NOMO-1 treated with dmso at 0.1 percent for 144 hours (cell line): Measurements from ENCODE around the gene ARHGEF12.

Experiments used
- DNase-seq: peaks from one replicate; lab custom pipeline; 2025; ENCODE audit not compliant: unreplicated experiment; lab: John Stamatoyannopoulos, UW

Gene ARHGEF12

DNA sequence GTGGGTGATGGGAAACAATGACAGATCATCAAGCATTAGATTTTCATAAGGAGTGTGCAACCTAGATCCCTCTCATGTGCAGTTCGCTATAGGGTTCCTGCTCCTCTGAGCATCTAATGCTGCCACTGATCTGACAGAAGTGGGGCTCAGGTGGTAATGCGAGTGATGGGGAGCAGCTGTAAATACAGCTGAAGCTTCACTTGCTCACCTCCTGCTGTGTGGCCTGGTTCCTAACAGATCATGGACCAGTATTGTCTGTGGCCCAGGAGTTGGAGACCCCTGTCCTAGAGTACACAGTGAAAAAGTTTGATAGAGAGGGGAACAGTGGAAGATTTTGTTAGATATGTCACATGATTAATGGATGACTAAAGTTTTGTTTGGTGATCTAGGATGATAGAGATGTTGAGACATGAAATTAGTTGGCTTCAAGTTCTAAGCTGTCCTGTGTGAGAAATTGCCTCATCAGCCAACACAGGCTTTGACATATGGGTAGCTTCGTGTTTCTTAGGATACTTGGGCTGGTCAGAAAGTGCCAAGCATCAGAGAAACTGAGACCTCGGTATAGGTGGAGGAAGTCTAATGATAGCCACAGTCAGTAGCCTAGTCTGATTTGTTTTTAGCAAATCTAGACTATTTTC is 47.4 kb downstream of the ARHGEF12 start:
- DNase-seq: no peak

GRCh38 chr11:120384476-120384875 is 48.3 kb downstream of the ARHGEF12 start:
- DNase-seq: no peak

DNA sequence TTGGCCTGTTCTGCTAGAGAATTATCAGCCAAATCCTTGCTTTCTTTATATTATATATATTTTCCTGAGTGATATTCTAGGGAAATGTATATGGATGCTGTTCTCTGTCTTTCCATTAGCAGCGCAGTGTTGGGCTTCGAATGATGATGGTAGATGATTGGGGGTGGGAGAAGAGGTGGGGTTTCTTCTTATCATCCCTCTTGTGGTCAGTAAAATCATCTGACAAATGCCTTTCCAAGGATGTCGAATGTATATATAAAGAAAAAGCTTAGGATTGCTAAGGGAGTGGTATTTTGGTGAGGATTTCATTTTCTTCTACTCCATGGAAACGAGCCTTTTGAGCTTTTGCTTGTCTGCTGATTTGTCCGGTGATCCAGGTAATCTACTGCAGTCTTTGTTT is 48.9 kb downstream of the ARHGEF12 start:
- DNase-seq: no peak

- no peak for DNase-seq
Measured at GRCh38 chr11:120385655-120386054, 49.4 kb downstream of the ARHGEF12 start.

GRCh38 chr11:120386318-120386717 is 50.1 kb downstream of the ARHGEF12 start:
- DNase-seq: no peak

DNA sequence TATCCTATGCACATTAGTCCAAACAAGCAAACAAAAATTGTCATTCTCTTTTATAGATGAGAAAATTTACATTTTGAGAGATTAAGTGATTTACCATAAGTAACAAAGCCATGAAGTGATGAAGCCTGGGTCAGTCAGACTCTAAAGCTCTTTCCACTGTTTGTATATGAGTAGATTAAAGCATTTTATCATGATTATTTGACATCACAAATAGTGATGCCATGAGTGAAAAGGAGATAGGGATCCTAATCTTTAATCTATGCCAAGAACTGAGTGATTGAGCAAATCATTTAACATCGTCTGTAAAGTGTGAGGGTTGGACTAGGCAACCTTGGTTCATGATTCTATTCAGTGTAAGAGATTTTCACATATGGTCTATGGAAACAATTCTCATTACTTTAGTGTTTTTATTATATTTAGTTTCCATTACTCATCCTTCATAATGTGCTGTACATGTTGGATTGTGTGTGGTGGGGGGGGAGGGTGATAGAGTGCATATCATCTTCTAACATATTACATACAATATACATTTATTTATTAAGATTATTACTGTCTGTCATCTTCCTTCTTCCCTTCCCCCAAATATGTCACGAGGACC is 50.7 kb downstream of the ARHGEF12 start:
- no peak for DNase-seq

DNA sequence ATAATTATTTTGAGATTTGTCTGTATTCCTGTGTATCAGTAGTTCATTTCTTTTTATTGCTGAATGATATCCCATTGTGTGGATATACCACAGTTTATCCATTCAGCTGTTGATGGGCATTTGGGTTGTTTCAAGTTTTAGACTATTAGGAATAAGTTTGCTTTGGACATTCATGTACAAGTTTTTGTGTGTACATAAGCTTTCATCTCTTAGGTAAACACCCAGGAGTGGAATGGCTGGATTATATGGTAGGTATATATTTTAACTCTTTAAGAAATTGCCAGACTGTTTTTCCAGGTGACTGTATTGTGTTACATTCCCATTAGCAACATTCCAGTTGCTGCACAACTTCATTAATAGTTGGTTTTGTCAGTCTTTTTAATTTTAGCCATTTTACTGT is 52.0 kb downstream of the ARHGEF12 start:
- DNase-seq: no peak

DNA sequence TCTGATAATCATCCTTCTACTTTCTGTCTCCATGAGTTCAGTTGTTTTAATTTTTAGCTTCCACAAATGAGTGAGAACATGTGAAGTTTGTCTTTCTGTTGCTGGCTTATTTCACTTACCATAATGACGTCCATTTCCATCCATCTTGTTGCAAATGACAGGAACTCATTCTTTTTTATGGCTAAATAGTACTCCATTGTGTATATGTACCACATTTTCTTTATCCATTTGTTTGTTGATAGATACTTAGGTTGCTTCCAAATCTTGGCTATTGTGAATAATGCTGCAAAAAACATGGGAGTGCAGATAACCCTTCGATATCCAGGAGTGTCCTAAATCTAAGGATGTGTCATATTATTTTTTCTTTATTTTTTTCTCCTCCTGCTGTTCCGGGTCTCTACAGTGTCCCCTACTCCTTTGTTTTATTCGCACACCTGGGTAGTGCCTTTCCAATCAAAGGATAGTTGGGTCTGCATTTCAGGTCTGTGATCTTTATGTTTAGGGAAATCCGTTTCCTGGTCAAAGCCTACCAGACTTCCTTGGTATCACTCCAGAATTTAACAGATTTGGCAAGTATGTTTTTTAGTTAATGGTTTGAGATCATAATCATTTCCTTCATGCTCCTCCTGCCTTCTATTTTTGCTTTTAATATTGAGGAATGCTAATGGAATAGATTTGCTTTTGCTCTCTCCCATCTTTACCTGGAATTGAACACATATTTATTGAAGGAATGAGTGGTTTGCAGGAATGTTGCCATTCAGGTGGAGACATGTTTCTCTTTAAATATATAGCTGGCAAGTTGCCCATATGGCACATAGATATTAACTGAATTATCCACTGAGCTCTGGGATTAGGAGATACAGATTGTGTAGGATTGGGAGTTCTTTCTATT is 53.7 kb downstream of the ARHGEF12 start:
- no peak for DNase-seq

DNA sequence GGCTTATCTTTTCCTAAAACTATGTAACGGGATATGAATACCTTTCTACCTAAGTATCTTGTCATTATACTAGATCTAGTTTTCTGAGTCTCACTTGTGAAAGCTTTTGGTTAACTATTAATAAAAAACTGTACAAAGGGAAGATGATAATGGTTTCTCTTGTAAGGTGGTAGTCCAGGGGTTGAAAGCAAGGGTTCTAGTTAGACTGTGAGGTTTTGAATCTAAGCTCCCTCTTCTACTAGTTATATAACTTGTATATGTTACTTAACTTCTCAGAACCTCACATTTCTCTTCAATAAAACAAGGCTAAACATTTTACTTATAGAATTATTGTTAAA is 54.3 kb downstream of the ARHGEF12 start:
- no peak for DNase-seq

DNA sequence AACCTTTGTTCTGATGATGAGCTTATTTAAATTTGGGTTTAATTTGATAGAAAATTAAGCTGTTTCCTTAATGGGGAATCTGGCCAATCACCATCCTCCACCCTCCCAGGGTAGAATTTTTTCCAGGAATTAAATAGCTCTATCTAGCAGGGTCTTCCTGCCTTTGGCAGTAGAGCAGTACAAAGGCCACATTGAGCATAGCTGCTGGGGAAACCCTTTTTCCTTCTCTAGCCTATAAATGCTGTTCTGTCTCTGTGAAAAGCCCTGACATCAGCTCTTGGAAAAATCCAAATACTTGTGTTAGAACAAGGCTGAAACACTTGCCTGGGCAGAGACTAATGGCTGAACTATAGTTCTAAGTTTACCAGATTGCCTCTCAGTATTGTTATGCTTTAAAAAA is 55.1 kb downstream of the ARHGEF12 start:
- no peak for DNase-seq

DNA sequence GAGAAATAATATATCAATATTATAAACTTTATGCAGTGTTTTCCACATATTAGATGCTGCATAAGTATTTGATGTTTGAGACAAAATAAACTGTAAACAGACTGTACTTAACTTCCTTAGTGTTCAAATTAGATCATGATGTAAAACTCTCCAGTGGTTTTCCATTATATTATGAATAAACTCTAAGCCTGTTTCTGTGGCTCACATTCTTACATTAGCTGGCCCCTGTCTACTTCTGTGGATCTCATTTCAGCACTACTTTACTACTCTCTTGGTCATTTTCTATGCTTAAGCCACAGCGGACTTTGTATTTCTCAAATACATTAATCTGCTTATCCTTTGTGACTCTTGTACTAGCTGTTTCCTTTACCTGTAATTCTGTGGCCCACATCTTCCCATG is 55.6 kb downstream of the ARHGEF12 start:
- no peak for DNase-seq

- no peak for DNase-seq
Measured at GRCh38 chr11:120392314-120392713, 56.1 kb downstream of the ARHGEF12 start.

DNA sequence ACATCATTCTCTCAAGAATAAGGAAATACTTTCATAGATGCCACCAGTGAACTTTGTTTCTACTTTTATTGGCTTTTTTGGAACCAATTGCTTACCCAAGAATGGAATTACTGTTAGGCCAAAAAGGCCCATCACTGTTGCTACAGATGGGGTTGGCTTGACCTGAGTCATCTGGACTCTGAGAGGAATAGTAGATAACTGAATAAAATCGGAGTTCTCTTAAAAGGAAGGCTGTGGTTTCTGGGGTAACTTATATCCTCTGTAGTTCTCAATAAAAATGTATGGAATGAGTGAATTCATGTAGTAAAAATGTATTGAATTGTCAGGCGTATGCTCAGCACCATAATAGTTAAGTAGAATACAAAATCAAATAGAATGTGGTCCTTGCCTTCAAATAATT is 56.6 kb downstream of the ARHGEF12 start:
- DNase-seq: no peak

DNA sequence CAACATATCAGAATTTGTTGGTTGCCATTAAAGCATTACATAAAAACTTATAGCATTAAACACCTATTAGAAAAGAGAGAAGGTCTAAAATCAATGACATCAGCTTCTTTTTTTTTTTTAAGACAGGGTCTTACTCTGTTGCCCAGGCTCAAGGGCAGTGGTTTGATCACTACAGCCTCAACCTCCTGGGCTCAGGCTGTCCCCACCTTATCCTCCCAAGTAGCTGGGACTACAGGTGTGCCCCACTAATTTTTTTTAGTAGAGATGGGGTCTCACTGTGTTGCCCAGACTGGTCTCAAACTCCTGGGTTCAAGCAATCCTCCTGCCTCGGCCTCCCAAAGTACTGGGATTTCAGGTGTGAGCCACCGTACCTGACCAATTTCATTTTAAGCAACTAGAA is 57.9 kb downstream of the ARHGEF12 start:
- no peak for DNase-seq

- DNase-seq: no peak
Measured at GRCh38 chr11:120395778-120396177, 59.6 kb downstream of the ARHGEF12 start.

- no peak for DNase-seq
Measured at GRCh38 chr11:120398132-120398531, 61.9 kb downstream of the ARHGEF12 start.

DNA sequence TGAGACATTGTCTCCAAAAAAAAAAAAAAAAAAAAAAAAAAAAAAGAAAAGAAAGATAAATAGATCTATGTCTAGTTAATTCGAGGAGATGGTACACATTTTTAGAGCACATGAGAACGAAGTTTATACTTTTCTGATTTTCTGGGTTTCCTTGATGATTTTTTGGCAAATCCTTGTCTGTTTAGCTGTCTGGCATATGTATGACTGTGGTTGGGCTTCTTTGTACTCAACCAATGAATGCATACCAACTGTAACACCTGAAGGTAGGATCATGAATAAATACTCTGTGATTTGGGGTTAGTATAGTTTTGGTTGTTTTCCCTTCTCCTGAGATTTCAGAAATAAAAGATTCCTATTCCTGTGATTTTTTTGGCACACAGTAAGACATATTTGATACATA is 63.1 kb downstream of the ARHGEF12 start:
- DNase-seq: no peak

DNA sequence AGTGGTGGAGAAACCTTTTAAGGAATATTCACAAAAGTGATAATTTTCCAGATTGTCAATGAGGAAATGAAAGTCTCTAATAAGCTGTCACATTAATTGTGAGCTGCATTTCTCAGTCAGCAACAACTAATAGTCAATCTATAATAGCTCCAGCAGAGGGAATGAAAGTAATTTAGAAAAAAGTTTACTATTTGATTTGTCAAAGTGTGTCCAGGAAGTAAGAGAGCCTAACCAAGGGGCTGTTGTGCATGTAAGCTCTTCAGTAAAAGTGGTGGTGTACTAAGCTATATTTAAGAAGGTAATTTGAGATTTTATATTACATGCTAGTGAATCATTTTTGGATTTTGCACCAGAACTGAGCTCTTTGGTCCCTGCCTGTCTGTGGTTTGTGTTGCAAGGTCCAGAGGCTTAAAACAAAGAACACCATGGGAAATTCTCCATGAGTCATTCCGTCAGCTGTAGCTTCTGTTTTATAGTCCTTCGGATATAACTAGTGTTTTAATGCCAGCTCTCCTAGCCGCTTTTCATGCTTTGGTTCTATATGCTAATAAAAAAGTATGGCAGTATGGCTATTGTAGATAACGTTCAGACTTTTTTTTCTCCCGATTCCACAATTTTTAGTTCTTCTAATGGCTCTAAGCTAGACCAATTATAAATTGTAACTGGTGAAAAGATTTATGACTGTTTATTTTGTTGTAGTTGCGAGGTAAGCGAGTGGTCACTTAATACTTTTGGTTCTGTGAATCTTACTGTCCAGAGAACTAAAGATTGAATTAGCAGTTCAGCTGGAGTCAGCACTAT is 64.6 kb downstream of the ARHGEF12 start:
- peak; percentile 14 for DNase-seq

- DNase-seq: no peak
Measured at GRCh38 chr11:120401506-120401905, 65.3 kb downstream of the ARHGEF12 start.

DNA sequence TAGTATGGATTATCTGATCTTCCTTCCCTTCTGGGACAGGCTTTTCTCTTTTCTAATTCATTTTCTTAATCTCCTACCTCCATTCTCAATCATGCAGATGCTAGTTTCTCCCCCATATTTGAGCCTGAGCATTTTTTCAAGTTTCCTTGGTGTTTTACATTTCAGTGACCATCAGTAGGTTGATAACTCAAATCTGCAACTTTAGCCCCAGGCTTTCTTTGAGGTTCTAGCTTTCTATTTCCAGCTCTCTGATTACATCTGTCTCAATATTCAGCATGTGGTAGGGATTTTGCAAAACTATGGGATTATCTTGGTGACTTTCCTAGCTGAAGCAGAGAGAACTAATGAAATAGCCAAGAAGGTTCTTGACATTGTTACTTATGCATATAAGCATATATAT is 67.8 kb downstream of the ARHGEF12 start:
- DNase-seq: no peak

DNA sequence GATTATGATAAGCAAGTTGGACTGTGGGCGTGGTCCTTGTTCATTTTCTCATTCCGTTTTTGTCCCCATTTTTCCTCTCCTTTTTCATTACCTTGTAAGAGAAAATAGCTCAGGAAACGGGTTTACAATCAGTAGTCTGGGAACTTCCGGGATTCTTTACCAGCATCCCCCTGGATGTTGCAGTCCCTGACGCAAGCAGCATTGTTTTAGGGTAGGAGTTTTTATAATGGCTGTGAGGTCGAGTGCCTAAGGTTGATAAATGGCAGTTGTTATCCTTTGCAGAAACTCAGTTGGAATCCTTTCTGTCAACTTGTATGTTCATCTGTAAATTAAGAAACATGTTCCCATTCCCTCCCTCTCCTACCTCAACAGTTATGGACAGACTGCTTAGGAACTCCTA is 68.3 kb downstream of the ARHGEF12 start:
- DNase-seq: no peak

GRCh38 chr11:120409655-120410054 is 73.4 kb downstream of the ARHGEF12 start:
- DNase-seq: no peak
